GM23338 (cell line): Measurements from ENCODE around the gene EPHA5. TPM values are rescaled to one million over a fixed set of nuclear protein-coding genes. Genes with fewer than 3 reads are reported as not detected.

Experiments used
- ATAC-seq: fragments of 200-7000 bp; cut with Tn5 transposase; 3 replicates; pipeline ENCODE4 v1.9.1; 2020
- DNase-seq: peaks from one replicate; pipeline ENCODE4 v3.0.0-alpha.2; 2015; ENCODE audit warnings: low spot score
- H2AFZ ChIP-seq: fragments of 200-600 bp; sonication (generic); 2 replicates; pipeline ENCODE4 v1.8.0; 2016; ENCODE audit warnings: antibody characterized with exemption, mild to moderate bottlenecking, moderate library complexity
- H3F3A ChIP-seq: fragments of 200-600 bp; sonication (generic); replicated peaks from 2 replicates; pipeline ENCODE4 v1.8.0; 2017; ENCODE audit warnings: antibody characterized with exemption, mixed run types, low read depth
- H3K27ac ChIP-seq: fragments of 200-600 bp; sonication (generic); 2 replicates; pipeline ENCODE4 v1.6.1; 2016; ENCODE audit warnings: low read depth
- H3K27me3 ChIP-seq: fragments of 200-600 bp; sonication (generic); 2 replicates; pipeline ENCODE4 v1.8.0; 2016; ENCODE audit warnings: mild to moderate bottlenecking, mixed run types, moderate library complexity; ENCODE audit not compliant: insufficient read depth
- H3K36me3 ChIP-seq: fragments of 200-600 bp; sonication (generic); 2 replicates; pipeline ENCODE4 v1.8.0; 2016; ENCODE audit warnings: mild to moderate bottlenecking; ENCODE audit not compliant: insufficient read depth
- H3K4me1 ChIP-seq: fragments of 200-600 bp; sonication (generic); 2 replicates; pipeline ENCODE4 v1.8.0; 2016; ENCODE audit warnings: mild to moderate bottlenecking, moderate library complexity; ENCODE audit not compliant: insufficient read depth
- H3K4me2 ChIP-seq: fragments of 200-600 bp; sonication (generic); 2 replicates; pipeline ENCODE4 v1.7.1; 2017; ENCODE audit warnings: mixed run types
- H3K4me3 ChIP-seq: fragments of 200-600 bp; sonication (generic); 2 replicates; pipeline ENCODE4 v1.6.1; 2016; ENCODE audit warnings: mixed run types
- H3K79me2 ChIP-seq: fragments of 200-600 bp; sonication (generic); replicated peaks from 2 replicates; pipeline ENCODE4 v1.8.0; 2017; ENCODE audit warnings: mild to moderate bottlenecking; ENCODE audit not compliant: insufficient read depth
- H3K9me2 ChIP-seq: fragments of 200-600 bp; sonication (generic); 2 replicates; pipeline ENCODE4 v1.8.0; 2017; ENCODE audit not compliant: insufficient read depth
- H4K20me1 ChIP-seq: fragments of 200-600 bp; sonication (generic); replicated peaks from 2 replicates; pipeline ENCODE4 v1.8.0; 2017; ENCODE audit warnings: mild to moderate bottlenecking; ENCODE audit not compliant: insufficient read depth
- H3K27ac Mint-ChIP-seq: 2 replicates; pipeline ENCODE4 v1.8.0; 2020; ENCODE audit warnings: inconsistent platforms, mild to moderate bottlenecking, moderate library complexity, mixed read lengths
- H3K27me3 Mint-ChIP-seq: 3 replicates; pipeline ENCODE4 v1.8.0; 2022; ENCODE audit warnings: low read depth, mild to moderate bottlenecking, moderate library complexity, mixed read lengths, inconsistent platforms; ENCODE audit not compliant: insufficient read depth, poor library complexity
- H3K36me3 Mint-ChIP-seq: 3 replicates; pipeline ENCODE4 v1.8.0; 2021; ENCODE audit warnings: low read depth, mild to moderate bottlenecking, inconsistent platforms, moderate library complexity, mixed read lengths
- H3K4me1 Mint-ChIP-seq: 3 replicates; pipeline ENCODE4 v1.8.0; 2020; ENCODE audit warnings: mild to moderate bottlenecking, inconsistent platforms, mixed read lengths
- H3K4me3 Mint-ChIP-seq: 3 replicates; pipeline ENCODE4 v1.8.0; 2021; ENCODE audit warnings: moderate library complexity, mild to moderate bottlenecking, inconsistent platforms, mixed read lengths
- H3K9me3 Mint-ChIP-seq: 3 replicates; pipeline ENCODE4 v1.8.0; 2020; ENCODE audit warnings: moderate library complexity, mild to moderate bottlenecking, inconsistent platforms, mixed read lengths
- CREB1 ChIP-seq: fragments of 250-450 bp; sonication (Bioruptor Pico); IDR thresholded peaks from 2 replicates; pipeline ENCODE4 v1.5.0; 2020; ENCODE audit warnings: low read depth, mild to moderate bottlenecking, moderate library complexity
- EZH2 ChIP-seq: fragments of 200-600 bp; sonication (generic); IDR thresholded peaks from one replicate; pipeline ENCODE4 v1.8.0; 2017; ENCODE audit warnings: antibody characterized with exemption, mild to moderate bottlenecking, low read depth; ENCODE audit not compliant: unreplicated experiment
- EZH2phosphoT487 ChIP-seq: fragments of 200-600 bp; sonication (generic); IDR thresholded peaks from one replicate; pipeline ENCODE4 v1.8.1; 2018; ENCODE audit warnings: antibody characterized with exemption; ENCODE audit not compliant: unreplicated experiment
- JUNB ChIP-seq: IDR thresholded peaks from one replicate; pipeline ENCODE4 v1.6.1; 2016; ENCODE audit warnings: antibody characterized with exemption; ENCODE audit not compliant: unreplicated experiment
- NANOG ChIP-seq: IDR thresholded peaks from 2 replicates; pipeline ENCODE4 v1.6.1; 2016; ENCODE audit warnings: antibody characterized with exemption, borderline replicate concordance
- POLR2AphosphoS5 ChIP-seq: IDR thresholded peaks from 2 replicates; pipeline ENCODE4 v1.6.1; 2016; ENCODE audit warnings: antibody characterized with exemption, low read depth
- STAT1 ChIP-seq: IDR thresholded peaks from one replicate; pipeline ENCODE4 v1.6.1; 2016; ENCODE audit warnings: antibody characterized with exemption; ENCODE audit not compliant: unreplicated experiment
- ZNF114 ChIP-seq: fragments of 250-450 bp; sonication (Bioruptor Pico); IDR thresholded peaks from 2 replicates; pipeline ENCODE4 v1.5.0; 2020; ENCODE audit warnings: mild to moderate bottlenecking, moderate library complexity
- polyA plus RNA-seq: library from polyadenylated mRNA; unstranded; fragments of >200 nt; fragmentation: Nextera tagmentation; extraction: Ambion mirVana; gene quantifications from 2 replicates; pipeline ENCODE4 v1.2.1, GENCODE V29; 2016
- total RNA-seq: library from RNA; depleted of rRNA; stranded (reverse); fragments of >200 nt; shearing (Covaris generic); gene quantifications from 2 replicates; pipeline ENCODE4 v1.2.3, GENCODE V29; 2014
- TF ChIP-seq, protein P1 (sequence below): IDR thresholded peaks from one replicate; pipeline ENCODE4 v1.6.1; 2018; ENCODE audit warnings: antibody characterized with exemption; ENCODE audit not compliant: unreplicated experiment
- TF ChIP-seq, protein P2 (sequence below): fragments of 250-450 bp; sonication (Bioruptor Pico); IDR thresholded peaks from 2 replicates; pipeline ENCODE4 v1.5.0; 2020; ENCODE audit warnings: mild to moderate bottlenecking, moderate library complexity

EPHA5 gene
- total and polyA plus RNA-seq, 2 experiments from 2014 or later, result 0.05 to 0.24 TPM

GRCh38 chr4:65453398-65453797 lies 216.9 kb downstream of the EPHA5 start (continued):
- TF ChIP-seq, protein P1, sequence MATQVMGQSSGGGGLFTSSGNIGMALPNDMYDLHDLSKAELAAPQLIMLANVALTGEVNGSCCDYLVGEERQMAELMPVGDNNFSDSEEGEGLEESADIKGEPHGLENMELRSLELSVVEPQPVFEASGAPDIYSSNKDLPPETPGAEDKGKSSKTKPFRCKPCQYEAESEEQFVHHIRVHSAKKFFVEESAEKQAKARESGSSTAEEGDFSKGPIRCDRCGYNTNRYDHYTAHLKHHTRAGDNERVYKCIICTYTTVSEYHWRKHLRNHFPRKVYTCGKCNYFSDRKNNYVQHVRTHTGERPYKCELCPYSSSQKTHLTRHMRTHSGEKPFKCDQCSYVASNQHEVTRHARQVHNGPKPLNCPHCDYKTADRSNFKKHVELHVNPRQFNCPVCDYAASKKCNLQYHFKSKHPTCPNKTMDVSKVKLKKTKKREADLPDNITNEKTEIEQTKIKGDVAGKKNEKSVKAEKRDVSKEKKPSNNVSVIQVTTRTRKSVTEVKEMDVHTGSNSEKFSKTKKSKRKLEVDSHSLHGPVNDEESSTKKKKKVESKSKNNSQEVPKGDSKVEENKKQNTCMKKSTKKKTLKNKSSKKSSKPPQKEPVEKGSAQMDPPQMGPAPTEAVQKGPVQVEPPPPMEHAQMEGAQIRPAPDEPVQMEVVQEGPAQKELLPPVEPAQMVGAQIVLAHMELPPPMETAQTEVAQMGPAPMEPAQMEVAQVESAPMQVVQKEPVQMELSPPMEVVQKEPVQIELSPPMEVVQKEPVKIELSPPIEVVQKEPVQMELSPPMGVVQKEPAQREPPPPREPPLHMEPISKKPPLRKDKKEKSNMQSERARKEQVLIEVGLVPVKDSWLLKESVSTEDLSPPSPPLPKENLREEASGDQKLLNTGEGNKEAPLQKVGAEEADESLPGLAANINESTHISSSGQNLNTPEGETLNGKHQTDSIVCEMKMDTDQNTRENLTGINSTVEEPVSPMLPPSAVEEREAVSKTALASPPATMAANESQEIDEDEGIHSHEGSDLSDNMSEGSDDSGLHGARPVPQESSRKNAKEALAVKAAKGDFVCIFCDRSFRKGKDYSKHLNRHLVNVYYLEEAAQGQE, result no peak
- TF ChIP-seq POLR2AphosphoS5 (no peak), NANOG (no peak), EZH2phosphoT487 (no peak)

- no peak overlapping the region for H2AFZ ChIP-seq
- no peak overlapping the region for H3K4me3 ChIP-seq
- peaks cover 18% of the 10 kb centered on the region for H3K4me1 Mint-ChIP-seq
- H3K27me3 ChIP-seq, result no peaks in the 10 kb centered on the region
- H4K20me1 ChIP-seq, result no peaks in the 10 kb centered on the region
- no peaks in the 10 kb centered on the region for H3K79me2 ChIP-seq
- no peaks in the 10 kb centered on the region for H3F3A ChIP-seq
- H3K36me3 ChIP-seq, result no peaks in the 10 kb centered on the region
- H3K27ac ChIP-seq, result no peak overlapping the region
- H3K27ac Mint-ChIP-seq, result no peak overlapping the region
- no peak overlapping the region for H3K4me2 ChIP-seq
- H3K27me3 Mint-ChIP-seq, result no peaks in the 10 kb centered on the region
- peak; percentile 14 for DNase-seq
- no peaks in the 10 kb centered on the region for H3K9me3 Mint-ChIP-seq
- no peak; the same call in 2 of the 3 replicates for ATAC-seq
- H3K4me1 ChIP-seq, result peaks cover 11% of the 10 kb centered on the region; the same call in 1 of the 2 replicates
- H3K4me3 Mint-ChIP-seq, result no peak overlapping the region
- no peaks in the 10 kb centered on the region for H3K9me2 ChIP-seq
- H3K36me3 Mint-ChIP-seq, result no peaks in the 10 kb centered on the region
- TF ChIP-seq NANOG (0 out of 2 replicates have a peak, but pooled peaks have one; percentile 23), STAT1 (no peak)
These were observed 219.4 kb downstream of the EPHA5 start for GRCh38 chr4:65450899-65451298.

GRCh38 chr4:65437102-65437501 lies 233.2 kb downstream of the EPHA5 start:
- H3F3A ChIP-seq, result no peaks in the 10 kb centered on the region
- no peaks in the 10 kb centered on the region for H3K9me3 Mint-ChIP-seq

More at GRCh38 chr4:65437102-65437501, 233.2 kb downstream of the EPHA5 start:
- no peaks in the 10 kb centered on the region for H3K79me2 ChIP-seq
- no peak overlapping the region for H3K27ac Mint-ChIP-seq
- ATAC-seq, result no peak
- TF ChIP-seq ZNF114 (CRISPR knock-in tag) (no peak), POLR2AphosphoS5 (no peak), JUNB (no peak), EZH2 (no peak), CREB1 (no peak)
- TF ChIP-seq, protein P2, sequence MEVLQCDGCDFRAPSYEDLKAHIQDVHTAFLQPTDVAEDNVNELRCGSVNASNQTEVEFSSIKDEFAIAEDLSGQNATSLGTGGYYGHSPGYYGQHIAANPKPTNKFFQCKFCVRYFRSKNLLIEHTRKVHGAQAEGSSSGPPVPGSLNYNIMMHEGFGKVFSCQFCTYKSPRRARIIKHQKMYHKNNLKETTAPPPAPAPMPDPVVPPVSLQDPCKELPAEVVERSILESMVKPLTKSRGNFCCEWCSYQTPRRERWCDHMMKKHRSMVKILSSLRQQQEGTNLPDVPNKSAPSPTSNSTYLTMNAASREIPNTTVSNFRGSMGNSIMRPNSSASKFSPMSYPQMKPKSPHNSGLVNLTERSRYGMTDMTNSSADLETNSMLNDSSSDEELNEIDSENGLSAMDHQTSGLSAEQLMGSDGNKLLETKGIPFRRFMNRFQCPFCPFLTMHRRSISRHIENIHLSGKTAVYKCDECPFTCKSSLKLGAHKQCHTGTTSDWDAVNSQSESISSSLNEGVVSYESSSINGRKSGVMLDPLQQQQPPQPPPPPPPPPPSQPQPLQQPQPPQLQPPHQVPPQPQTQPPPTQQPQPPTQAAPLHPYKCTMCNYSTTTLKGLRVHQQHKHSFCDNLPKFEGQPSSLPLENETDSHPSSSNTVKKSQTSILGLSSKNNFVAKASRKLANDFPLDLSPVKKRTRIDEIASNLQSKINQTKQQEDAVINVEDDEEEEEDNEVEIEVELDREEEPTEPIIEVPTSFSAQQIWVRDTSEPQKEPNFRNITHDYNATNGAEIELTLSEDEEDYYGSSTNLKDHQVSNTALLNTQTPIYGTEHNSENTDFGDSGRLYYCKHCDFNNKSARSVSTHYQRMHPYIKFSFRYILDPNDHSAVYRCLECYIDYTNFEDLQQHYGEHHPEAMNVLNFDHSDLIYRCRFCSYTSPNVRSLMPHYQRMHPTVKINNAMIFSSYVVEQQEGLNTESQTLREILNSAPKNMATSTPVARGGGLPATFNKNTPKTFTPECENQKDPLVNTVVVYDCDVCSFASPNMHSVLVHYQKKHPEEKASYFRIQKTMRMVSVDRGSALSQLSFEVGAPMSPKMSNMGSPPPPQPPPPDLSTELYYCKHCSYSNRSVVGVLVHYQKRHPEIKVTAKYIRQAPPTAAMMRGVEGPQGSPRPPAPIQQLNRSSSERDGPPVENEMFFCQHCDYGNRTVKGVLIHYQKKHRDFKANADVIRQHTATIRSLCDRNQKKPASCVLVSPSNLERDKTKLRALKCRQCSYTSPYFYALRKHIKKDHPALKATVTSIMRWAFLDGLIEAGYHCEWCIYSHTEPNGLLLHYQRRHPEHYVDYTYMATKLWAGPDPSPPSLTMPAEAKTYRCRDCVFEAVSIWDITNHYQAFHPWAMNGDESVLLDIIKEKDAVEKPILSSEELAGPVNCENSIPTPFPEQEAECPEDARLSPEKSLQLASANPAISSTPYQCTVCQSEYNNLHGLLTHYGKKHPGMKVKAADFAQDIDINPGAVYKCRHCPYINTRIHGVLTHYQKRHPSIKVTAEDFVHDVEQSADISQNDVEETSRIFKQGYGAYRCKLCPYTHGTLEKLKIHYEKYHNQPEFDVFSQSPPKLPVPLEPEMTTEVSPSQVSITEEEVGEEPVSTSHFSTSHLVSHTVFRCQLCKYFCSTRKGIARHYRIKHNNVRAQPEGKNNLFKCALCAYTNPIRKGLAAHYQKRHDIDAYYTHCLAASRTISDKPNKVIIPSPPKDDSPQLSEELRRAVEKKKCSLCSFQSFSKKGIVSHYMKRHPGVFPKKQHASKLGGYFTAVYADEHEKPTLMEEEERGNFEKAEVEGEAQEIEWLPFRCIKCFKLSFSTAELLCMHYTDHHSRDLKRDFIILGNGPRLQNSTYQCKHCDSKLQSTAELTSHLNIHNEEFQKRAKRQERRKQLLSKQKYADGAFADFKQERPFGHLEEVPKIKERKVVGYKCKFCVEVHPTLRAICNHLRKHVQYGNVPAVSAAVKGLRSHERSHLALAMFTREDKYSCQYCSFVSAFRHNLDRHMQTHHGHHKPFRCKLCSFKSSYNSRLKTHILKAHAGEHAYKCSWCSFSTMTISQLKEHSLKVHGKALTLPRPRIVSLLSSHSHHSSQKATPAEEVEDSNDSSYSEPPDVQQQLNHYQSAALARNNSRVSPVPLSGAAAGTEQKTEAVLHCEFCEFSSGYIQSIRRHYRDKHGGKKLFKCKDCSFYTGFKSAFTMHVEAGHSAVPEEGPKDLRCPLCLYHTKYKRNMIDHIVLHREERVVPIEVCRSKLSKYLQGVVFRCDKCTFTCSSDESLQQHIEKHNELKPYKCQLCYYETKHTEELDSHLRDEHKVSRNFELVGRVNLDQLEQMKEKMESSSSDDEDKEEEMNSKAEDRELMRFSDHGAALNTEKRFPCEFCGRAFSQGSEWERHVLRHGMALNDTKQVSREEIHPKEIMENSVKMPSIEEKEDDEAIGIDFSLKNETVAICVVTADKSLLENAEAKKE (CRISPR knock-in tag), result no peak
- H3K27ac ChIP-seq, result no peak overlapping the region
- peaks cover 9% of the 10 kb centered on the region; the same call in 1 of the 3 replicates for H3K4me1 Mint-ChIP-seq
- H2AFZ ChIP-seq, result no peak overlapping the region
- H4K20me1 ChIP-seq, result no peaks in the 10 kb centered on the region
- H3K4me3 Mint-ChIP-seq, result no peak overlapping the region
- no peak overlapping the region for H3K4me2 ChIP-seq
- H3K4me1 ChIP-seq, result peaks cover 5% of the 10 kb centered on the region; the same call in 1 of the 2 replicates
- H3K27me3 ChIP-seq, result no peaks in the 10 kb centered on the region
- no peaks in the 10 kb centered on the region for H3K9me2 ChIP-seq
- no peaks in the 10 kb centered on the region for H3K27me3 Mint-ChIP-seq
- H3K4me3 ChIP-seq, result no peak overlapping the region
- no peaks in the 10 kb centered on the region for H3K36me3 Mint-ChIP-seq
- no peaks in the 10 kb centered on the region for H3K36me3 ChIP-seq
- DNase-seq, result no peak
